Caki2 (cell line): ENCODE data around the gene MYH7B. TPM values are rescaled to one million over a fixed set of nuclear protein-coding genes. Genes with fewer than 3 reads are reported as not detected.

Source experiments
- DNase-seq: peaks from one replicate; pipeline ENCODE4 v3.0.0-alpha.2; 2015; ENCODE audit warnings: low read depth
- in situ Hi-C: cut with HindIII; loops from 2 replicates; pipeline ENCODE4 v1.10.0; 2016; ENCODE audit warnings: low sequenced_read_pairs, low pct_unique_long_range_greater_than_20kb, mixed read lengths
- total RNA-seq: library from RNA; depleted of rRNA; stranded (reverse); fragments of >200 nt; shearing (Covaris generic); gene quantifications from 2 replicates; pipeline ENCODE4 v1.2.3, GENCODE V29; 2014; ENCODE audit warnings: low replicate concordance

Gene MYH7B
- total RNA-seq, 1 experiment from 2014 or later: 0.03 TPM

- no peak for DNase-seq
Measured at GRCh38 chr20:34941226-34941625, 14.4 kb upstream of the MYH7B start.

GRCh38 chr20:34942301-34942700 is 13.4 kb upstream of the MYH7B start:
- in situ Hi-C loops: no loop called here
- no peak for DNase-seq

More at GRCh38 chr20:34941226-34941625, 14.4 kb upstream of the MYH7B start:
- in situ Hi-C loops: no loop called here

GRCh38 chr20:34943808-34944567 is 11.7 kb upstream of the MYH7B start:
- in situ Hi-C loops: no loop called here
- no peak for DNase-seq

GRCh38 chr20:34945315-34946077 is 10.2 kb upstream of the MYH7B start:
- in situ Hi-C loops: no loop called here

GRCh38 chr20:34946661-34947060 is 9.0 kb upstream of the MYH7B start:
- peak; percentile 58 for DNase-seq
- in situ Hi-C loops: no loop called here

More at GRCh38 chr20:34945315-34946077, 10.2 kb upstream of the MYH7B start:
- no peak for DNase-seq

GRCh38 chr20:34947336-34947735 is 8.3 kb upstream of the MYH7B start:
- no peak for DNase-seq
- in situ Hi-C loops: no loop called here

GRCh38 chr20:34948030-34948429 is 7.6 kb upstream of the MYH7B start:
- DNase-seq: no peak

GRCh38 chr20:34949120-34949519 is 6.5 kb upstream of the MYH7B start:
- in situ Hi-C loops: no loop called here
- no peak for DNase-seq

More at GRCh38 chr20:34948030-34948429, 7.6 kb upstream of the MYH7B start:
- in situ Hi-C loops: no loop called here

GRCh38 chr20:34951252-34951651 is 4.4 kb upstream of the MYH7B start:
- in situ Hi-C loops: no loop called here
- DNase-seq: no peak

GRCh38 chr20:34951652-34952051 is 4.0 kb upstream of the MYH7B start:
- DNase-seq: no peak
- in situ Hi-C loops: no loop called here

- peak; percentile 94 for DNase-seq
- in situ Hi-C loops: no loop called here
Measured at GRCh38 chr20:34952671-34953070, 3.0 kb upstream of the MYH7B start.

- in situ Hi-C loops: no loop called here
Measured at GRCh38 chr20:34953960-34954359, 1.7 kb upstream of the MYH7B start.

GRCh38 chr20:34954904-34955230 is 801 bp upstream of the MYH7B start:
- in situ Hi-C loops: no loop called here
- DNase-seq: no peak

More at GRCh38 chr20:34953960-34954359, 1.7 kb upstream of the MYH7B start:
- no peak for DNase-seq

- in situ Hi-C loops: no loop called here
- no peak for DNase-seq
Measured at GRCh38 chr20:34956041-34956458, 382 bp downstream of the MYH7B start.

- in situ Hi-C loops: no loop called here
- DNase-seq: no peak
Measured at GRCh38 chr20:34956751-34957472, 1.2 kb downstream of the MYH7B start.

- DNase-seq: no peak
- in situ Hi-C loops: no loop called here
Measured at GRCh38 chr20:34964486-34964885, 8.8 kb downstream of the MYH7B start.

- no peak for DNase-seq
- in situ Hi-C loops: no loop called here
Measured at GRCh38 chr20:34965051-34965450, 9.4 kb downstream of the MYH7B start.

GRCh38 chr20:34967421-34967820 is 11.8 kb downstream of the MYH7B start:
- in situ Hi-C loops: no loop called here
- DNase-seq: no peak
